ENCODE results near the gene B4GALT5.

Gene B4GALT5

GRCh38 chr20:49587111-49587570, 126.5 kb downstream of the B4GALT5 start:
- Histone ChIP-seq H3K27ac (no peak overlapping the region), H3K9ac (ENCODE audit: insufficient read length) (no peak overlapping the region)

GRCh38 chr20:49585585-49586245, 128.0 kb downstream of the B4GALT5 start:
- H3K27ac ChIP-seq, result no peak overlapping the region
- H3K36me3 ChIP-seq (ENCODE audit: insufficient read depth, low read length), result no peaks in the 10 kb centered on the region
- TF ChIP-seq FOXP2 (optimal IDR thresholded peaks at IDR 0.05; ENCODE audit: control extremely low read depth, extremely low read length, insufficient read depth) (no peak), POLR2AphosphoS5 (IDR thresholded peaks at IDR 0.05; ENCODE audit: borderline replicate concordance, low read depth, low read length) (no peak), EZH2 (IDR thresholded peaks at IDR 0.05) (no peak)

More at GRCh38 chr20:49587111-49587570, 126.5 kb downstream of the B4GALT5 start:
- Histone ChIP-seq H3K36me3 (ENCODE audit: insufficient read depth, low read length) (no peaks in the 10 kb centered on the region), H3K4me3 (no peak overlapping the region), H3K9me3 (ENCODE audit: low read depth, low read length) (no peaks in the 10 kb centered on the region)
- no peak for DNase-seq (ENCODE audit: low read depth, low spot score)
- TF ChIP-seq POLR2AphosphoS5 (IDR thresholded peaks at IDR 0.05; ENCODE audit: borderline replicate concordance, low read depth, low read length) (no peak), FOXP2 (optimal IDR thresholded peaks at IDR 0.05; ENCODE audit: control extremely low read depth, extremely low read length, insufficient read depth) (no peak), EZH2 (IDR thresholded peaks at IDR 0.05) (no peak)

GRCh38 chr20:49584418-49585382, 129.0 kb downstream of the B4GALT5 start:
- H3K9ac ChIP-seq (ENCODE audit: insufficient read length), result no peak overlapping the region
- H3K9me3 ChIP-seq (ENCODE audit: low read depth, low read length), result no peaks in the 10 kb centered on the region
- H3K27ac ChIP-seq, result no peak overlapping the region
- TF ChIP-seq FOXP2 (optimal IDR thresholded peaks at IDR 0.05; ENCODE audit: control extremely low read depth, extremely low read length, insufficient read depth) (no peak), EZH2 (IDR thresholded peaks at IDR 0.05) (no peak), POLR2AphosphoS5 (IDR thresholded peaks at IDR 0.05; ENCODE audit: borderline replicate concordance, low read depth, low read length) (no peak)
- H3K4me3 ChIP-seq, result no peak overlapping the region
- DNase-seq (ENCODE audit: low read depth, low spot score), result no peak
- no peaks in the 10 kb centered on the region for H3K36me3 ChIP-seq (ENCODE audit: insufficient read depth, low read length)

More at GRCh38 chr20:49585585-49586245, 128.0 kb downstream of the B4GALT5 start:
- H3K4me3 ChIP-seq, result no peak overlapping the region
- DNase-seq (ENCODE audit: low read depth, low spot score), result no peak
- no peak overlapping the region for H3K9ac ChIP-seq (ENCODE audit: insufficient read length)
- H3K9me3 ChIP-seq (ENCODE audit: low read depth, low read length), result no peaks in the 10 kb centered on the region

- Histone ChIP-seq H3K27ac (no peak overlapping the region), H3K4me3 (no peak overlapping the region), H3K36me3 (ENCODE audit: insufficient read depth, low read length) (no peaks in the 10 kb centered on the region), H3K9ac (ENCODE audit: insufficient read length) (no peak overlapping the region), H3K9me3 (ENCODE audit: low read depth, low read length) (no peaks in the 10 kb centered on the region)
- TF ChIP-seq FOXP2 (optimal IDR thresholded peaks at IDR 0.05; ENCODE audit: control extremely low read depth, extremely low read length, insufficient read depth) (no peak), POLR2AphosphoS5 (IDR thresholded peaks at IDR 0.05; ENCODE audit: borderline replicate concordance, low read depth, low read length) (no peak), EZH2 (IDR thresholded peaks at IDR 0.05) (no peak)
- DNase-seq (ENCODE audit: low read depth, low spot score), result no peak
These were observed 129.8 kb downstream of the B4GALT5 start for GRCh38 chr20:49583669-49584417.

GRCh38 chr20:49583343-49583668, 130.4 kb downstream of the B4GALT5 start:
- no peak for DNase-seq (ENCODE audit: low read depth, low spot score)
- no peak overlapping the region for H3K4me3 ChIP-seq
- TF ChIP-seq POLR2AphosphoS5 (IDR thresholded peaks at IDR 0.05; ENCODE audit: borderline replicate concordance, low read depth, low read length), result no peak
- TF ChIP-seq EZH2 (IDR thresholded peaks at IDR 0.05), result no peak
- TF ChIP-seq FOXP2 (optimal IDR thresholded peaks at IDR 0.05; ENCODE audit: control extremely low read depth, extremely low read length, insufficient read depth), result no peak

More at GRCh38 chr20:49583343-49583668, 130.4 kb downstream of the B4GALT5 start:
- H3K9me3 ChIP-seq (ENCODE audit: low read depth, low read length), result no peaks in the 10 kb centered on the region
- H3K9ac ChIP-seq (ENCODE audit: insufficient read length), result no peak overlapping the region
- no peaks in the 10 kb centered on the region for H3K36me3 ChIP-seq (ENCODE audit: insufficient read depth, low read length)
- no peak overlapping the region for H3K27ac ChIP-seq
